Panc1 (cell line): Measurements from ENCODE around the gene UBE2L5. TPM values are rescaled to one million over a fixed set of nuclear protein-coding genes. Genes with fewer than 3 reads are reported as not detected.
A peak's percentile ranks its signal among the peaks of the same experiment; 100 is the strongest.

Experiments
- ATAC-seq: fragments of 200-7000 bp; cut with Tn5 transposase; 2 replicates; pipeline ENCODE4 v1.9.1; 2020; ENCODE audit warnings: mild to moderate bottlenecking, moderate library complexity
- BruUV-seq: library from RNA; stranded (reverse); fragments of 400-500 nt; replicated peaks from 2 replicates; lab custom pipeline; 2021; lab: Mats Ljungman, UMichigan
- CTCF ChIA-PET: fragments of 300-600 bp; sonication (Branson Sonifier 250); formaldehyde crosslinking; loops from one replicate; lab custom pipeline; 2022; ENCODE audit warnings: antibody characterized with exemption; lab: Charles Lee
- POLR2A ChIA-PET: fragments of 300-600 bp; sonication (Branson Sonifier 250); formaldehyde crosslinking; loops from one replicate; lab custom pipeline; 2022; ENCODE audit warnings: antibody characterized with exemption; lab: Charles Lee
- DNase-seq: peaks from one replicate; pipeline ENCODE4 v3.0.0-alpha.2; 2010; ENCODE audit warnings: low read depth, low spot score
- H3K27ac ChIP-seq: 2 replicates; pipeline ENCODE4 v1.5.1; 2011; ENCODE audit warnings: mild to moderate bottlenecking, low read length, inconsistent platforms
- H3K27me3 ChIP-seq: fragments of 200-500 bp; sonication (Bioruptor generic); 2 replicates; pipeline ENCODE4 v1.6.0; 2014; ENCODE audit warnings: low read length, inconsistent platforms; ENCODE audit not compliant: control insufficient read depth, insufficient read depth
- H3K36me3 ChIP-seq: fragments of 200-500 bp; sonication (Bioruptor generic); 2 replicates; pipeline ENCODE4 v1.5.1; 2014; ENCODE audit warnings: inconsistent platforms, mild to moderate bottlenecking, low read length, moderate library complexity; ENCODE audit not compliant: control insufficient read depth, insufficient read depth
- H3K4me1 ChIP-seq: 2 replicates; pipeline ENCODE4 v1.5.1; 2011; ENCODE audit warnings: inconsistent platforms, mild to moderate bottlenecking, low read length, moderate library complexity; ENCODE audit not compliant: control insufficient read depth, insufficient read depth
- H3K4me3 ChIP-seq, 2 experiments: 2 replicates each; pipeline ENCODE4 v1.5.1; 2011 to 2012; ENCODE audit warnings: low read depth in 2 of 2, low read length in 2 of 2, mild to moderate bottlenecking in 2 of 2, inconsistent platforms in 1 of 2, moderate library complexity in 1 of 2
- H3K9me3 ChIP-seq: fragments of 200-500 bp; sonication (Bioruptor generic); 2 replicates; pipeline ENCODE4 v1.5.1; 2014; ENCODE audit warnings: low read depth, mild to moderate bottlenecking, inconsistent platforms, low read length, moderate library complexity; ENCODE audit not compliant: control insufficient read depth, insufficient read depth
- POLR2AphosphoS5 ChIP-seq: IDR thresholded peaks from 2 replicates; pipeline ENCODE4 v1.6.1; 2012; ENCODE audit warnings: mild to moderate bottlenecking, low read depth, low read length, moderate library complexity
- SIN3A ChIP-seq: IDR thresholded peaks from 2 replicates; pipeline ENCODE4 v1.6.1; 2012; ENCODE audit warnings: low read depth, mild to moderate bottlenecking, low read length, moderate library complexity, borderline replicate concordance; ENCODE audit not compliant: insufficient read depth
- TCF7L2 ChIP-seq: IDR thresholded peaks from 2 replicates; pipeline ENCODE4 v1.6.1; 2011; ENCODE audit warnings: mild to moderate bottlenecking, low read depth, low read length, inconsistent platforms
- in situ Hi-C: cut with HindIII; loops from 2 replicates; pipeline ENCODE4 v1.10.0; 2016; ENCODE audit warnings: low sequenced_read_pairs, low pct_unique_long_range_greater_than_20kb
- intact Hi-C: fragments of 100-400 bp; cut with micrococcal nuclease; formaldehyde crosslinking; loops from one replicate; pipeline ENCODE4 v1.10.0; 2022; ENCODE audit not compliant: unreplicated experiment
- total RNA-seq: library from RNA; stranded (reverse); gene quantifications from one replicate; pipeline ENCODE4 v1.2.1, GENCODE V29; 2021; ENCODE audit not compliant: unreplicated experiment
- TF ChIP-seq, protein P1 (sequence below), 2 experiments: IDR thresholded peaks; 2 replicates each; pipeline ENCODE4 v1.6.1; 2011 to 2012; ENCODE audit warnings: low read depth in 2 of 2, control low read depth in 1 of 2, low read length in 1 of 2, mild to moderate bottlenecking in 1 of 2, moderate library complexity in 1 of 2; ENCODE audit not compliant: insufficient read depth in 1 of 2
- TF ChIP-seq, protein P2 (sequence below): fragments of 450-650 bp; IDR thresholded peaks from 2 replicates; pipeline ENCODE4 v1.5.1; 2017; ENCODE audit warnings: mild to moderate bottlenecking

Gene UBE2L5
- total RNA-seq, 1 experiment from 2014 or later = not detected

DNA sequence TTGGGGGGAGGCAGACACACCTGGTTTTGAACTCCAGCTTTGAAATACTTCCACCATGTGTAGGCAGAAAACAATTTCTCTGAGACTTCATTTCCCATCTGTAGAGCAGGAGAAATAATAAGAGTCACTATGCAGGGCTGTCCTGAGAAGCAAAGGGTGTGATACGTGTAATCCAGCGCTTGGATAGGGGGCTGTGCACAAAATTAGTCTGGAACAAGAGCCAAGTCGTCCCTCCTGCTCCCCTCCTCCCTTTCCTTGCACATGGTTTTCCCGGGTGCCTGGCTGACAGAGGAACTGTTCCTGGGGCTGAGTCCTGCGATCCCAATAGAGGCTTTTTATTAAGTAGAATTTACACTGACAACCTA is 29.6 kb upstream of the UBE2L5 start:
- POLR2A ChIA-PET = interaction anchor here (0.6 kb wide), 1 partner anchor 20 kb away, joined by 3 read pairs; no protein-coding TSS in a partner anchor
- Histone ChIP-seq H3K4me3 (no peak overlapping the region), H3K27me3 (no peaks in the 10 kb centered on the region), H3K27ac (no peak overlapping the region), H3K36me3 (no peaks in the 10 kb centered on the region), H3K9me3 (no peaks in the 10 kb centered on the region), H3K4me1 (no peaks in the 10 kb centered on the region)
- ATAC-seq (no peak), DNase-seq (no peak)
- in situ Hi-C loops (no loop called here), intact Hi-C loops (no loop called here)
- no peak for TF ChIP-seq SIN3A
- TF ChIP-seq, protein P1, sequence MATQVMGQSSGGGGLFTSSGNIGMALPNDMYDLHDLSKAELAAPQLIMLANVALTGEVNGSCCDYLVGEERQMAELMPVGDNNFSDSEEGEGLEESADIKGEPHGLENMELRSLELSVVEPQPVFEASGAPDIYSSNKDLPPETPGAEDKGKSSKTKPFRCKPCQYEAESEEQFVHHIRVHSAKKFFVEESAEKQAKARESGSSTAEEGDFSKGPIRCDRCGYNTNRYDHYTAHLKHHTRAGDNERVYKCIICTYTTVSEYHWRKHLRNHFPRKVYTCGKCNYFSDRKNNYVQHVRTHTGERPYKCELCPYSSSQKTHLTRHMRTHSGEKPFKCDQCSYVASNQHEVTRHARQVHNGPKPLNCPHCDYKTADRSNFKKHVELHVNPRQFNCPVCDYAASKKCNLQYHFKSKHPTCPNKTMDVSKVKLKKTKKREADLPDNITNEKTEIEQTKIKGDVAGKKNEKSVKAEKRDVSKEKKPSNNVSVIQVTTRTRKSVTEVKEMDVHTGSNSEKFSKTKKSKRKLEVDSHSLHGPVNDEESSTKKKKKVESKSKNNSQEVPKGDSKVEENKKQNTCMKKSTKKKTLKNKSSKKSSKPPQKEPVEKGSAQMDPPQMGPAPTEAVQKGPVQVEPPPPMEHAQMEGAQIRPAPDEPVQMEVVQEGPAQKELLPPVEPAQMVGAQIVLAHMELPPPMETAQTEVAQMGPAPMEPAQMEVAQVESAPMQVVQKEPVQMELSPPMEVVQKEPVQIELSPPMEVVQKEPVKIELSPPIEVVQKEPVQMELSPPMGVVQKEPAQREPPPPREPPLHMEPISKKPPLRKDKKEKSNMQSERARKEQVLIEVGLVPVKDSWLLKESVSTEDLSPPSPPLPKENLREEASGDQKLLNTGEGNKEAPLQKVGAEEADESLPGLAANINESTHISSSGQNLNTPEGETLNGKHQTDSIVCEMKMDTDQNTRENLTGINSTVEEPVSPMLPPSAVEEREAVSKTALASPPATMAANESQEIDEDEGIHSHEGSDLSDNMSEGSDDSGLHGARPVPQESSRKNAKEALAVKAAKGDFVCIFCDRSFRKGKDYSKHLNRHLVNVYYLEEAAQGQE (IDR thresholded peaks at IDR 0.05; ENCODE audit: insufficient read depth in 1 of 2, low read depth in 2 of 2, low read length in 1 of 2) = no peak
- no peak for TF ChIP-seq POLR2AphosphoS5
- TF ChIP-seq, protein P2, sequence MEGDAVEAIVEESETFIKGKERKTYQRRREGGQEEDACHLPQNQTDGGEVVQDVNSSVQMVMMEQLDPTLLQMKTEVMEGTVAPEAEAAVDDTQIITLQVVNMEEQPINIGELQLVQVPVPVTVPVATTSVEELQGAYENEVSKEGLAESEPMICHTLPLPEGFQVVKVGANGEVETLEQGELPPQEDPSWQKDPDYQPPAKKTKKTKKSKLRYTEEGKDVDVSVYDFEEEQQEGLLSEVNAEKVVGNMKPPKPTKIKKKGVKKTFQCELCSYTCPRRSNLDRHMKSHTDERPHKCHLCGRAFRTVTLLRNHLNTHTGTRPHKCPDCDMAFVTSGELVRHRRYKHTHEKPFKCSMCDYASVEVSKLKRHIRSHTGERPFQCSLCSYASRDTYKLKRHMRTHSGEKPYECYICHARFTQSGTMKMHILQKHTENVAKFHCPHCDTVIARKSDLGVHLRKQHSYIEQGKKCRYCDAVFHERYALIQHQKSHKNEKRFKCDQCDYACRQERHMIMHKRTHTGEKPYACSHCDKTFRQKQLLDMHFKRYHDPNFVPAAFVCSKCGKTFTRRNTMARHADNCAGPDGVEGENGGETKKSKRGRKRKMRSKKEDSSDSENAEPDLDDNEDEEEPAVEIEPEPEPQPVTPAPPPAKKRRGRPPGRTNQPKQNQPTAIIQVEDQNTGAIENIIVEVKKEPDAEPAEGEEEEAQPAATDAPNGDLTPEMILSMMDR = no peak
- no peak for TF ChIP-seq TCF7L2
- CTCF ChIA-PET = no interaction called here
- BruUV-seq = no TSS peak

DNA sequence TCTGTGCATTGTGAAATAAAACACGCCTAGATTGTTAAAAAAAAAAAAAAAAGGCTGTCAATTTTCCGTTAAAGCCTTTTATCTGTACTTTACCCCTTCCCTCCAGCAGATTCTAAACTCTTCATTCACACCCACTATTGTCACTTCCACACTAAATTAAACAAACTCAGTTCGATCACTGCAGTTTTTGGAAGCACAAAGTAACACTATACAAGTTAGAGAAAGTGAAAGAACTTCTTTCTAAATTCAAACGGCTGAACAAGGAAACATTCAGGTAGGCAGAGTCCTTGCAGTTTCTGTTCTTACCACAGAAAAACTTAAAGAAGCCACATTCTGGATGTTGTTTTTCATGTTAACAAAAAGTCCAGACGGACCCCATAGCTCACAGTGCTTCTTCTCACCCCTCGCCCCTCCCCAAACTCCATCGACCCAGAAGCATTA is 27.5 kb upstream of the UBE2L5 start:
- TF ChIP-seq POLR2AphosphoS5 (no peak), TCF7L2 (no peak), SIN3A (no peak)
- TF ChIP-seq, protein P2 = no peak
- TF ChIP-seq, protein P1 (IDR thresholded peaks at IDR 0.05; ENCODE audit: insufficient read depth in 1 of 2, low read depth in 2 of 2, low read length in 1 of 2) = no peak
- intact Hi-C loops (no loop called here), in situ Hi-C loops (no loop called here)
- H3K4me3 ChIP-seq = peak overlapping the region; percentile 51 to 79
- ChIA-PET POLR2A (interaction anchor here (0.5 to 1.1 kb wide), 2 partner anchors 12 to 53 kb away, joined by 3 to 5 read pairs; no protein-coding TSS in a partner anchor), CTCF (no interaction called here)
- H3K4me1 ChIP-seq = no peaks in the 10 kb centered on the region
- no peaks in the 10 kb centered on the region for H3K9me3 ChIP-seq
- ATAC-seq (no peak; the same call in 1 of the 2 replicates), DNase-seq (no peak)
- H3K36me3 ChIP-seq = no peaks in the 10 kb centered on the region
- H3K27ac ChIP-seq = peak overlapping the region; percentile 88
- BruUV-seq = no TSS peak
- H3K27me3 ChIP-seq = no peaks in the 10 kb centered on the region
